ENCODE data around the gene SLC26A9. TPM values are rescaled to one million over a fixed set of nuclear protein-coding genes. Genes with fewer than 3 reads are reported as not detected.

The SLC26A9 gene
- total RNA-seq, 1 experiment from 2014 or later = not detected

- H2AFZ ChIP-seq (ENCODE audit: low read length) = no peak overlapping the region
- H3F3A ChIP-seq (ENCODE audit: low read length, unreplicated experiment) = no peaks in the 10 kb centered on the region
- no peaks in the 10 kb centered on the region for H3K9me2 ChIP-seq (replicated peaks; ENCODE audit: low read length)
- H3K4me2 ChIP-seq (ENCODE audit: low read length) = no peak overlapping the region
- H3K36me3 ChIP-seq (ENCODE audit: low read depth, low read length) = no peaks in the 10 kb centered on the region
- no peak overlapping the region for H3K9ac ChIP-seq (ENCODE audit: low read length)
- POLR2A ChIA-PET (ENCODE audit: unreplicated experiment) = no interaction called here
- H3K27ac ChIP-seq (ENCODE audit: low read length) = no peak overlapping the region
- intact Hi-C loops (cut with micrococcal nuclease) = no loop called here
- no peak overlapping the region for H3K4me3 ChIP-seq (ENCODE audit: low read length)
- H3K4me1 ChIP-seq (ENCODE audit: insufficient read depth, low read length) = no peaks in the 10 kb centered on the region
- H3K27me3 ChIP-seq (ENCODE audit: low read length) = no peaks in the 10 kb centered on the region
- H4K20me1 ChIP-seq (ENCODE audit: low read length) = no peaks in the 10 kb centered on the region
- CTCF ChIA-PET = no interaction called here
- H3K9me3 ChIP-seq (ENCODE audit: low read length) = no peaks in the 10 kb centered on the region
- no TSS peak for BruUV-seq (replicated peaks)
- TF ChIP-seq EZH2phosphoT487 (IDR thresholded peaks at IDR 0.05; ENCODE audit: borderline replicate concordance, low read length) = no peak
- TF ChIP-seq CTCF (conservative IDR thresholded peaks at IDR 0.05; ENCODE audit: low read depth, low read length) = no peak
- no peaks in the 10 kb centered on the region for H3K79me2 ChIP-seq (ENCODE audit: low read length)
- DNase-seq (no peak), ATAC-seq (no peak)
These were observed 31.5 kb upstream of the SLC26A9 start for GRCh38 chr1:205974712-205975111.

DNA sequence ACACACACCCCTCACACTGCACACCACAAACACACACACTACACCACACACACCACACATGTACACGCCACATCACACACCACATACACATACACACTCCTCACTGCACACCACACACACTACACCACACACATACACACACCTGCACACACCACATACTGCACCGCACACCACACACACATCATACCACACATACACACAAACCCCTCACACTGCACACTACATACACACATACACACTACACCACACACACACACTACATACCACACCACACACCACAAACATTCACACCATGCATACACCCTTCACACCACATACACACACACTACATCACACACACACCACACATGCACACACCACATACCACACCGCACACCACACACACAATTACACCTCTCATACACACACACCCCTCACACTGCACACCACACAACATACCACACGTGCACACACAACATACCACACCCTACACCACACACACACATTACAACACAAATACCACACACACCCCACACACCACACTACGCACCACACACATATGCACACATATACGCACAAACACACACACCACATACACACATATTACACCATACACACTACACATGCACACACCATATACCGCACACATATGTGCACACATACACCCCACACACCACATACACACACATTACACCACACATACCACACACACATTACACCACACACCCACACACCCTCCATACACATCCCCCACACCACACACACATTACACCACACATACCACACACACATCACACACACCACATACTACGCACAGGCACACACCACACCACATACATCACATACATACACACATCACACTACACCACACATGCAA, 30.3 kb upstream of the SLC26A9 start:
- no peaks in the 10 kb centered on the region for H3K36me3 ChIP-seq (ENCODE audit: low read depth, low read length)
- no peaks in the 10 kb centered on the region for H4K20me1 ChIP-seq (ENCODE audit: low read length)
- H3K27ac ChIP-seq (ENCODE audit: low read length) = no peak overlapping the region
- no peak for DNase-seq
- H3K9me2 ChIP-seq (replicated peaks; ENCODE audit: low read length) = no peaks in the 10 kb centered on the region
- BruUV-seq (replicated peaks) = no TSS peak
- POLR2A ChIA-PET (ENCODE audit: unreplicated experiment) = no interaction called here
- H2AFZ ChIP-seq (ENCODE audit: low read length) = no peak overlapping the region
- no peak overlapping the region for H3K4me3 ChIP-seq (ENCODE audit: low read length)
- no peak for ATAC-seq
- H3F3A ChIP-seq (ENCODE audit: low read length, unreplicated experiment) = no peaks in the 10 kb centered on the region
- CTCF ChIA-PET = no interaction called here
- TF ChIP-seq EZH2phosphoT487 (IDR thresholded peaks at IDR 0.05; ENCODE audit: borderline replicate concordance, low read length) (no peak), EZH2 (IDR thresholded peaks at IDR 0.05; ENCODE audit: low read length, unreplicated experiment) (no peak), CTCF (conservative IDR thresholded peaks at IDR 0.05; ENCODE audit: low read depth, low read length) (no peak)
- no peak overlapping the region for H3K9ac ChIP-seq (ENCODE audit: low read length)
- intact Hi-C loops (cut with micrococcal nuclease) = no loop called here
- no peaks in the 10 kb centered on the region for H3K4me1 ChIP-seq (ENCODE audit: insufficient read depth, low read length)
- no peaks in the 10 kb centered on the region for H3K9me3 ChIP-seq (ENCODE audit: low read length)
- no peaks in the 10 kb centered on the region for H3K27me3 ChIP-seq (ENCODE audit: low read length)
- H3K4me2 ChIP-seq (ENCODE audit: low read length) = no peak overlapping the region
- H3K79me2 ChIP-seq (ENCODE audit: low read length) = no peaks in the 10 kb centered on the region

DNA sequence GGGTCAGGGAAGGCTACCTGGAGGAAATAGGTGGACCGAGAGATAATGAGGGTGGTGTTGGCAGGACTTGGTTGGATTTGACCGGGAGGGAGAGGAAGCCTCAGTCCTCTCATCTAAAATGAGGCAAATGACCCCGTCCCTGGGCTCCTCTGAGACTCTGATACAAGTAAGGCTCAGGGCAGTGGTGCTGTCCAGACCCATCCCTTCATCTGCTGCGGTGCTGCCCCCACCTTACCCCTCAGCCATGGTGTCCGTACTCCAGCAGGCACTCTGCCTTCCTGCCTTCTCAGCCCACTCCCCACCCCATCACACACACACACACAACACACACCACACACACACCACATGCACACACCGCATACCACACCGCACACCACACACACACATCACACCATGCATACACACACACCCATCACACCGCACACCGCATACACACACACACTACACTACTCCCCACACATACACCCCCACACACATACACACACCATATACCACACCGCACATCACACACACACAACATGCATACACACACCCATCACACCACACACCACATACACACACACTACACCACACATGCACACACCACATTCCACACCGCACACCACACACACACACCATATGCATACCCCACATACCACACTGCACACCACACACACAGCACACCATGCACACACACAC, 29.4 kb upstream of the SLC26A9 start:
- POLR2A ChIA-PET (ENCODE audit: unreplicated experiment) = no interaction called here
- no peak for ATAC-seq
- Histone ChIP-seq H4K20me1 (ENCODE audit: low read length) (no peaks in the 10 kb centered on the region), H3K27ac (ENCODE audit: low read length) (no peak overlapping the region), H3K79me2 (ENCODE audit: low read length) (no peaks in the 10 kb centered on the region), H3K9ac (ENCODE audit: low read length) (no peak overlapping the region), H3K4me2 (ENCODE audit: low read length) (no peak overlapping the region), H3K9me3 (ENCODE audit: low read length) (no peaks in the 10 kb centered on the region), H3K4me3 (ENCODE audit: low read length) (no peak overlapping the region), H3K27me3 (ENCODE audit: low read length) (no peaks in the 10 kb centered on the region), H3K9me2 (replicated peaks; ENCODE audit: low read length) (no peaks in the 10 kb centered on the region), H3K36me3 (ENCODE audit: low read depth, low read length) (no peaks in the 10 kb centered on the region), H3K4me1 (ENCODE audit: insufficient read depth, low read length) (peaks cover 2% of the 10 kb centered on the region; the same call in 1 of the 2 replicates), H2AFZ (ENCODE audit: low read length) (no peak overlapping the region), H3F3A (ENCODE audit: low read length, unreplicated experiment) (no peaks in the 10 kb centered on the region)
- BruUV-seq (replicated peaks) = no TSS peak
- no peak for DNase-seq
- intact Hi-C loops (cut with micrococcal nuclease) = no loop called here
- CTCF ChIA-PET = no interaction called here
- TF ChIP-seq EZH2 (IDR thresholded peaks at IDR 0.05; ENCODE audit: low read length, unreplicated experiment) (no peak), CTCF (conservative IDR thresholded peaks at IDR 0.05; ENCODE audit: low read depth, low read length) (no peak), EZH2phosphoT487 (IDR thresholded peaks at IDR 0.05; ENCODE audit: borderline replicate concordance, low read length) (no peak)
